ENCODE results near the gene UBALD2. TPM values are rescaled to one million over a fixed set of nuclear protein-coding genes. Genes with fewer than 3 reads are reported as not detected.

The UBALD2 gene
- polyA plus RNA-seq, 2 of the 4 experiments (the other 2 are of a cell fraction) = 12.8 to 21.5 TPM

DNA sequence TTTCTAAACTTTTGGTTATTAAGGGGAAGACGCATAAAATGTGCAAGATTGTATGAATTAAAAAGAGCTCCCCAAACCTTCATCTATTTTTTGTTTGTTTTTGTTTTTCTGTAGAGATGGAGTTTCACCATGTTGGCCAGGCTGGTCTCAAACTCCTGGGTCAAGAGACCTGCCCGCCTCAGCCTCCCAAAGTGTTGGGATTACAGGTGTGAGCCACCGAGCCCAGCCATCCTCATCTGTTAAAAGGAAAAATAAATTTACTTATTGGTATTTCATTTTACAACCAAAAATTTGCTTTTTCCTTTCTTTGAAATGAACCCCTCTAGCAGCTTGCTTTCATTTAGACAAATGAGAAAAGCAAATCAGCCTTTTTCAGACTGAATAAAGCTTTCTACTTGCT is 48.1 kb upstream of the UBALD2 start:
- POLR2A ChIA-PET = no interaction called here
- ATAC-seq (no peak), DNase-seq (ENCODE audit: low read depth in 1 of 2, low spot score in 1 of 2) (no peak), FAIRE-seq (no peak)
- CTCF ChIA-PET = interaction anchor here (0.6 to 4.8 kb wide), 7 partner anchors 10 to 306 kb away, joined by 3 to 26 read pairs (median 3); no protein-coding TSS in a partner anchor
- TF ChIP-seq HOXA7 (CRISPR knock-in tag; IDR thresholded peaks at IDR 0.05) (no peak), NR3C1 (IDR thresholded peaks at IDR 0.05) (no peak), EHMT2 (IDR thresholded peaks at IDR 0.05; ENCODE audit: low read depth) (no peak), CHD4 (IDR thresholded peaks at IDR 0.05; ENCODE audit: borderline replicate concordance) (no peak), TFCP2L1 (CRISPR knock-in tag; IDR thresholded peaks at IDR 0.05) (no peak), SMC3 (IDR thresholded peaks at IDR 0.05) (no peak), FOSL2 (IDR thresholded peaks at IDR 0.05) (no peak), FOSL2 (CRISPR knock-in tag; IDR thresholded peaks at IDR 0.05) (no peak), HOXB13 (CRISPR knock-in tag; IDR thresholded peaks at IDR 0.05; ENCODE audit: low read depth) (no peak), ZFP36 (IDR thresholded peaks at IDR 0.05; ENCODE audit: borderline replicate concordance, partially characterized antibody) (no peak), KDM1A (IDR thresholded peaks at IDR 0.05; ENCODE audit: low read depth) (no peak)
- TF ChIP-seq, protein P1, sequence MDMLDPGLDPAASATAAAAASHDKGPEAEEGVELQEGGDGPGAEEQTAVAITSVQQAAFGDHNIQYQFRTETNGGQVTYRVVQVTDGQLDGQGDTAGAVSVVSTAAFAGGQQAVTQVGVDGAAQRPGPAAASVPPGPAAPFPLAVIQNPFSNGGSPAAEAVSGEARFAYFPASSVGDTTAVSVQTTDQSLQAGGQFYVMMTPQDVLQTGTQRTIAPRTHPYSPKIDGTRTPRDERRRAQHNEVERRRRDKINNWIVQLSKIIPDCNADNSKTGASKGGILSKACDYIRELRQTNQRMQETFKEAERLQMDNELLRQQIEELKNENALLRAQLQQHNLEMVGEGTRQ (IDR thresholded peaks at IDR 0.05) = no peak
- TF ChIP-seq, protein P2, sequence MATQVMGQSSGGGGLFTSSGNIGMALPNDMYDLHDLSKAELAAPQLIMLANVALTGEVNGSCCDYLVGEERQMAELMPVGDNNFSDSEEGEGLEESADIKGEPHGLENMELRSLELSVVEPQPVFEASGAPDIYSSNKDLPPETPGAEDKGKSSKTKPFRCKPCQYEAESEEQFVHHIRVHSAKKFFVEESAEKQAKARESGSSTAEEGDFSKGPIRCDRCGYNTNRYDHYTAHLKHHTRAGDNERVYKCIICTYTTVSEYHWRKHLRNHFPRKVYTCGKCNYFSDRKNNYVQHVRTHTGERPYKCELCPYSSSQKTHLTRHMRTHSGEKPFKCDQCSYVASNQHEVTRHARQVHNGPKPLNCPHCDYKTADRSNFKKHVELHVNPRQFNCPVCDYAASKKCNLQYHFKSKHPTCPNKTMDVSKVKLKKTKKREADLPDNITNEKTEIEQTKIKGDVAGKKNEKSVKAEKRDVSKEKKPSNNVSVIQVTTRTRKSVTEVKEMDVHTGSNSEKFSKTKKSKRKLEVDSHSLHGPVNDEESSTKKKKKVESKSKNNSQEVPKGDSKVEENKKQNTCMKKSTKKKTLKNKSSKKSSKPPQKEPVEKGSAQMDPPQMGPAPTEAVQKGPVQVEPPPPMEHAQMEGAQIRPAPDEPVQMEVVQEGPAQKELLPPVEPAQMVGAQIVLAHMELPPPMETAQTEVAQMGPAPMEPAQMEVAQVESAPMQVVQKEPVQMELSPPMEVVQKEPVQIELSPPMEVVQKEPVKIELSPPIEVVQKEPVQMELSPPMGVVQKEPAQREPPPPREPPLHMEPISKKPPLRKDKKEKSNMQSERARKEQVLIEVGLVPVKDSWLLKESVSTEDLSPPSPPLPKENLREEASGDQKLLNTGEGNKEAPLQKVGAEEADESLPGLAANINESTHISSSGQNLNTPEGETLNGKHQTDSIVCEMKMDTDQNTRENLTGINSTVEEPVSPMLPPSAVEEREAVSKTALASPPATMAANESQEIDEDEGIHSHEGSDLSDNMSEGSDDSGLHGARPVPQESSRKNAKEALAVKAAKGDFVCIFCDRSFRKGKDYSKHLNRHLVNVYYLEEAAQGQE (IDR thresholded peaks at IDR 0.05) = no peak
- TF ChIP-seq, protein P3, sequence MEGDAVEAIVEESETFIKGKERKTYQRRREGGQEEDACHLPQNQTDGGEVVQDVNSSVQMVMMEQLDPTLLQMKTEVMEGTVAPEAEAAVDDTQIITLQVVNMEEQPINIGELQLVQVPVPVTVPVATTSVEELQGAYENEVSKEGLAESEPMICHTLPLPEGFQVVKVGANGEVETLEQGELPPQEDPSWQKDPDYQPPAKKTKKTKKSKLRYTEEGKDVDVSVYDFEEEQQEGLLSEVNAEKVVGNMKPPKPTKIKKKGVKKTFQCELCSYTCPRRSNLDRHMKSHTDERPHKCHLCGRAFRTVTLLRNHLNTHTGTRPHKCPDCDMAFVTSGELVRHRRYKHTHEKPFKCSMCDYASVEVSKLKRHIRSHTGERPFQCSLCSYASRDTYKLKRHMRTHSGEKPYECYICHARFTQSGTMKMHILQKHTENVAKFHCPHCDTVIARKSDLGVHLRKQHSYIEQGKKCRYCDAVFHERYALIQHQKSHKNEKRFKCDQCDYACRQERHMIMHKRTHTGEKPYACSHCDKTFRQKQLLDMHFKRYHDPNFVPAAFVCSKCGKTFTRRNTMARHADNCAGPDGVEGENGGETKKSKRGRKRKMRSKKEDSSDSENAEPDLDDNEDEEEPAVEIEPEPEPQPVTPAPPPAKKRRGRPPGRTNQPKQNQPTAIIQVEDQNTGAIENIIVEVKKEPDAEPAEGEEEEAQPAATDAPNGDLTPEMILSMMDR (IDR thresholded peaks at IDR 0.05) = no peak
- TF ChIP-seq, protein P4, sequence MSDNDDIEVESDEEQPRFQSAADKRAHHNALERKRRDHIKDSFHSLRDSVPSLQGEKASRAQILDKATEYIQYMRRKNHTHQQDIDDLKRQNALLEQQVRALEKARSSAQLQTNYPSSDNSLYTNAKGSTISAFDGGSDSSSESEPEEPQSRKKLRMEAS (IDR thresholded peaks at IDR 0.05) = no peak
- no peaks in the 10 kb centered on the region for H3K9me3 ChIP-seq
- 91% methylated on average over 3 of the region's 3 CpGs for WGBS (ENCODE audit: missing lambda C conversion rate)
- H3K27ac ChIP-seq = no peak overlapping the region
- H3K4me3 ChIP-seq = no peak overlapping the region
- no peak overlapping the region for H3K4me2 ChIP-seq
- H3K4me1 ChIP-seq = peaks cover 8% of the 10 kb centered on the region; the same call in 2 of the 3 replicates

DNA sequence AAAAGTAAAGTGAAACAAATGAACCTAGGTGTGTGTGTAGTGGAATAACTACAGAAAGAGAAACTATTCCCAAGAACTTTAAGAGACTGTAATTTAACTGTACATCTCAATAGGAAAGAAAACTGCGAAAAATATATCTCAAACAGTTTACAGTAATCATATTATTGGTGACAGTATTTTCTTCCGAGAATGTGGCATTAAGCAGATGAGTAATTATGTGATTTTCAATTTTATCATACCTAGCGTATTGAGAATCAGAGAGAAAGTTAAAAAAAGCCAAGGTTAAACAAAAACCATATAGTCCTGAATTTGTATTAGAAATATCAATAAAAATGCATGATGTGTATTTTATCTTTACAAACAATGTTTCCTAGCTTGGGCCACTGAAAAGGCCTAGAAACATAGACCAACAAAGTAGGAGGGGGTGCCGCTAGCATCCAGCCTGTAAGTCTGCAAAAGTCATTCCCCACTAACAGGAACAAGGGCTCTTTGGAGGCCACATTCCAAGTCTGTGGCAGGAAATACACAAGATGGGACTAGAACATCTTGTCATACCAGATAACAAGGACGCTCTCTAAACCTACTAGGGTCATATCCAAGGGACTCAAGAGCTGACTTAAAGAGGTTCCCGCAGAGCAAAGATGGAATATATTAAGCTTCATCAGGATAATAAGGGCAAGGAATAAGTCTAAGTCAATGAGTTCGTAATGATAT is 45.3 kb upstream of the UBALD2 start:
- TF ChIP-seq SREBF2 (IDR thresholded peaks at IDR 0.05) = no peak
- no peak for TF ChIP-seq HOXA7 (CRISPR knock-in tag; IDR thresholded peaks at IDR 0.05)
- TF ChIP-seq, protein P5, sequence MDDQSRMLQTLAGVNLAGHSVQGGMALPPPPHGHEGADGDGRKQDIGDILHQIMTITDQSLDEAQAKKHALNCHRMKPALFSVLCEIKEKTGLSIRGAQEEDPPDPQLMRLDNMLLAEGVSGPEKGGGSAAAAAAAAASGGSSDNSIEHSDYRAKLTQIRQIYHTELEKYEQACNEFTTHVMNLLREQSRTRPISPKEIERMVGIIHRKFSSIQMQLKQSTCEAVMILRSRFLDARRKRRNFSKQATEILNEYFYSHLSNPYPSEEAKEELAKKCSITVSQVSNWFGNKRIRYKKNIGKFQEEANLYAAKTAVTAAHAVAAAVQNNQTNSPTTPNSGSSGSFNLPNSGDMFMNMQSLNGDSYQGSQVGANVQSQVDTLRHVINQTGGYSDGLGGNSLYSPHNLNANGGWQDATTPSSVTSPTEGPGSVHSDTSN (IDR thresholded peaks at IDR 0.05) = no peak
- no peak for TF ChIP-seq JUN (IDR thresholded peaks at IDR 0.05)
- no peak for TF ChIP-seq EHMT2 (IDR thresholded peaks at IDR 0.05; ENCODE audit: low read depth)
- TF ChIP-seq RAD21 (conservative IDR thresholded peaks at IDR 0.05 in 1 of 2, IDR thresholded peaks at IDR 0.05 in 1 of 2) = no peak
- no peak for TF ChIP-seq KDM5A (IDR thresholded peaks at IDR 0.05)
- no peak for TF ChIP-seq FOSB (CRISPR knock-in tag; IDR thresholded peaks at IDR 0.05)
- TF ChIP-seq, protein P6, sequence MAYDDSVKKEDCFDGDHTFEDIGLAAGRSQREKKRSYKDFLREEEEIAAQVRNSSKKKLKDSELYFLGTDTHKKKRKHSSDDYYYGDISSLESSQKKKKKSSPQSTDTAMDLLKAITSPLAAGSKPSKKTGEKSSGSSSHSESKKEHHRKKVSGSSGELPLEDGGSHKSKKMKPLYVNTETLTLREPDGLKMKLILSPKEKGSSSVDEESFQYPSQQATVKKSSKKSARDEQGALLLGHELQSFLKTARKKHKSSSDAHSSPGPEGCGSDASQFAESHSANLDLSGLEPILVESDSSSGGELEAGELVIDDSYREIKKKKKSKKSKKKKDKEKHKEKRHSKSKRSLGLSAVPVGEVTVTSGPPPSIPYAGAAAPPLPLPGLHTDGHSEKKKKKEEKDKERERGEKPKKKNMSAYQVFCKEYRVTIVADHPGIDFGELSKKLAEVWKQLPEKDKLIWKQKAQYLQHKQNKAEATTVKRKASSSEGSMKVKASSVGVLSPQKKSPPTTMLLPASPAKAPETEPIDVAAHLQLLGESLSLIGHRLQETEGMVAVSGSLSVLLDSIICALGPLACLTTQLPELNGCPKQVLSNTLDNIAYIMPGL (CRISPR knock-in tag; IDR thresholded peaks at IDR 0.05; ENCODE audit: borderline replicate concordance) = no peak
- TF ChIP-seq EP300 (IDR thresholded peaks at IDR 0.05) = no peak
- TF ChIP-seq ZNF302 (CRISPR knock-in tag; IDR thresholded peaks at IDR 0.05) = no peak
- no peak for TF ChIP-seq SMC3 (IDR thresholded peaks at IDR 0.05)
- TF ChIP-seq ZFP36 (IDR thresholded peaks at IDR 0.05; ENCODE audit: borderline replicate concordance, partially characterized antibody) = no peak
- CTCF ChIA-PET = interaction anchor here (0.6 to 2.6 kb wide), 7 partner anchors 9 to 75 kb away, joined by 3 to 12 read pairs (median 3); no protein-coding TSS in a partner anchor

More for the DNA sequence above, 45.3 kb upstream of the UBALD2 start:
- 88% methylated on average over 7 of the region's 7 CpGs for WGBS (ENCODE audit: missing lambda C conversion rate)
- H3K4me3 ChIP-seq = no peak overlapping the region
- FAIRE-seq (no peak), DNase-seq (ENCODE audit: low read depth in 1 of 2, low spot score in 1 of 2) (no peak), ATAC-seq (no peak)
- H3K4me2 ChIP-seq = no peak overlapping the region
- POLR2A ChIA-PET = no interaction called here
- H3K27ac ChIP-seq = no peak overlapping the region
- H3K4me1 ChIP-seq = peaks cover 8% of the 10 kb centered on the region; the same call in 2 of the 3 replicates
- H3K9me3 ChIP-seq = no peaks in the 10 kb centered on the region
